Suprapubic skin (tissue), 4 donors: Measurements from ENCODE around the gene SLC2A5.

Source experiments
- EP300 ChIP-seq: sonication (generic); formaldehyde crosslinking; IDR thresholded peaks from one replicate; pipeline ENCODE4 v1.6.1; 2017; ENCODE audit warnings: antibody characterized with exemption
- POLR2A ChIP-seq, 2 donors: fragments of 450-650 bp; IDR thresholded peaks; one replicate each; pipeline ENCODE4 v1.6.1; 2017; ENCODE audit warnings: antibody characterized with exemption in 2 of 2, mild to moderate bottlenecking in 2 of 2, moderate library complexity in 2 of 2
- POLR2AphosphoS5 ChIP-seq, 3 donors: sonication (generic); formaldehyde crosslinking; IDR thresholded peaks; one replicate each; pipeline ENCODE4 v1.6.1; 2017; ENCODE audit warnings: antibody characterized with exemption in 3 of 3
- TF ChIP-seq, protein P1 (sequence below), 2 donors: fragments of 200-600 bp in 1 of 2; fragments of 450-650 bp in 1 of 2; sonication (generic) in 1 of 2; IDR thresholded peaks; one replicate each; pipeline ENCODE4 v1.5.1; 2016 to 2019; ENCODE audit warnings: antibody characterized with exemption in 2 of 2, mild to moderate bottlenecking in 1 of 2, moderate library complexity in 1 of 2

DNA sequence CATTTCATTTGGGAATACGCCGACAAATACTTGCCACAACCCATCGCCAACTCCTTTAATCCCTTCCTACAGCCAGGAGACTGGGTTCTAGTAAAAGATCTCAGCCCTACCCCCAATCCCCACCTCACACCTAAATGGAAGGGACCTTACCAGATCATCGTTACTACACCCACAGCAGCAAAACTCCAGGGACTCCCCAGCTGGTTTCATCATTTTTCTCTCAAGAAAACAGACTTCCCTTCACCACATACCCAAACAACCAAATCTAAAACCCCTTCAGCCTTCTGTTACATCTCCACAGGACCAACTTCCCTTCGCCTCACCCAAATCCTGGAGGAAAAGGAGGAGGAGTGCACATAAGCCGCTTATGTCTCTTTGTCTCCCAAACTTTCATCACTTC is 23.7 kb upstream of the SLC2A5 start:
- TF ChIP-seq POLR2AphosphoS5 (IDR thresholded peaks at IDR 0.05) (no peak), POLR2A (IDR thresholded peaks at IDR 0.05) (no peak), EP300 (no peak)
- TF ChIP-seq, protein P1, sequence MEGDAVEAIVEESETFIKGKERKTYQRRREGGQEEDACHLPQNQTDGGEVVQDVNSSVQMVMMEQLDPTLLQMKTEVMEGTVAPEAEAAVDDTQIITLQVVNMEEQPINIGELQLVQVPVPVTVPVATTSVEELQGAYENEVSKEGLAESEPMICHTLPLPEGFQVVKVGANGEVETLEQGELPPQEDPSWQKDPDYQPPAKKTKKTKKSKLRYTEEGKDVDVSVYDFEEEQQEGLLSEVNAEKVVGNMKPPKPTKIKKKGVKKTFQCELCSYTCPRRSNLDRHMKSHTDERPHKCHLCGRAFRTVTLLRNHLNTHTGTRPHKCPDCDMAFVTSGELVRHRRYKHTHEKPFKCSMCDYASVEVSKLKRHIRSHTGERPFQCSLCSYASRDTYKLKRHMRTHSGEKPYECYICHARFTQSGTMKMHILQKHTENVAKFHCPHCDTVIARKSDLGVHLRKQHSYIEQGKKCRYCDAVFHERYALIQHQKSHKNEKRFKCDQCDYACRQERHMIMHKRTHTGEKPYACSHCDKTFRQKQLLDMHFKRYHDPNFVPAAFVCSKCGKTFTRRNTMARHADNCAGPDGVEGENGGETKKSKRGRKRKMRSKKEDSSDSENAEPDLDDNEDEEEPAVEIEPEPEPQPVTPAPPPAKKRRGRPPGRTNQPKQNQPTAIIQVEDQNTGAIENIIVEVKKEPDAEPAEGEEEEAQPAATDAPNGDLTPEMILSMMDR (IDR thresholded peaks at IDR 0.05) = no peak
